H1 (cell line): ENCODE measurements around the gene ZGLP1. TPM values are rescaled to one million over a fixed set of nuclear protein-coding genes. Genes with fewer than 3 reads are reported as not detected.

Source experiments
- ASH2L ChIP-seq: fragments of 200-600, 300-600 bp; sonication (generic); IDR thresholded peaks from one replicate; pipeline ENCODE4 v1.7.1; 2017; ENCODE audit warnings: low read length
- BACH1 ChIP-seq: IDR thresholded peaks from 2 replicates; pipeline ENCODE4 v1.6.1; 2012; ENCODE audit warnings: low read length, improper control_type of control experiment
- CREB1 ChIP-seq: IDR thresholded peaks from 2 replicates; pipeline ENCODE4 v1.6.1; 2012; ENCODE audit warnings: inconsistent platforms
- CTBP2 ChIP-seq: IDR thresholded peaks from 2 replicates; pipeline ENCODE4 v1.7.0; 2011; ENCODE audit warnings: borderline replicate concordance, mild to moderate bottlenecking, moderate library complexity, mixed read lengths, low read length; ENCODE audit not compliant: insufficient read depth, insufficient read length
- FOSL1 ChIP-seq: IDR thresholded peaks from 2 replicates; pipeline ENCODE4 v1.6.1; 2011; ENCODE audit warnings: mild to moderate bottlenecking, low read depth, low read length, moderate library complexity; ENCODE audit not compliant: insufficient read depth
- GABPA ChIP-seq: IDR thresholded peaks from 2 replicates; pipeline ENCODE4 v1.6.1; 2011; ENCODE audit warnings: mild to moderate bottlenecking, low read length, moderate library complexity, borderline replicate concordance; ENCODE audit not compliant: insufficient read depth
- JUND ChIP-seq: IDR thresholded peaks from 2 replicates; pipeline ENCODE4 v1.6.1; 2011; ENCODE audit warnings: mild to moderate bottlenecking, improper control_type of control experiment, low read length
- KDM1A ChIP-seq: fragments of 200-600, 300-600 bp; sonication (generic); IDR thresholded peaks from 2 replicates; pipeline ENCODE4 v1.7.1; 2016; ENCODE audit warnings: mild to moderate bottlenecking, low read length, borderline replicate concordance
- MAFK ChIP-seq: IDR thresholded peaks from 2 replicates; pipeline ENCODE4 v1.6.1; 2012; ENCODE audit warnings: low read depth, mild to moderate bottlenecking, improper control_type of control experiment, low read length
- MAX ChIP-seq: IDR thresholded peaks from 2 replicates; pipeline ENCODE4 v1.6.1; 2012; ENCODE audit warnings: inconsistent platforms
- PHF8 ChIP-seq: fragments of 200-600 bp; sonication (generic); conservative IDR thresholded peaks from 2 replicates; pipeline ENCODE4 v1.7.1; 2012; ENCODE audit warnings: low read depth, mild to moderate bottlenecking, inconsistent platforms, low read length, moderate library complexity
- POLR2A ChIP-seq, 2 experiments: IDR thresholded peaks; 1 replicate in 1 of 2; 2 replicates in 1 of 2; pipeline ENCODE4 v1.6.1; 2011; ENCODE audit warnings: low read depth in 2 of 2, low read length in 2 of 2, mild to moderate bottlenecking in 2 of 2; ENCODE audit errors: control extremely low read depth in 1 of 2
- POLR2AphosphoS5 ChIP-seq: IDR thresholded peaks from 2 replicates; pipeline ENCODE4 v1.6.1; 2011; ENCODE audit warnings: low read depth, low read length
- SP1 ChIP-seq: IDR thresholded peaks from 2 replicates; pipeline ENCODE4 v1.6.1; 2011; ENCODE audit warnings: low read depth, low read length
- SP2 ChIP-seq: IDR thresholded peaks from 2 replicates; pipeline ENCODE4 v1.6.1; 2012; ENCODE audit warnings: mild to moderate bottlenecking, low read length, inconsistent platforms
- SRF ChIP-seq: IDR thresholded peaks from 2 replicates; pipeline ENCODE4 v1.6.1; 2011; ENCODE audit warnings: mild to moderate bottlenecking, low read depth, low read length, moderate library complexity
- YY1 ChIP-seq: IDR thresholded peaks from 2 replicates; pipeline ENCODE4 v1.6.1; 2011; ENCODE audit warnings: low read depth, mild to moderate bottlenecking, low read length
- polyA plus RNA-seq, 7 experiments: library from polyadenylated mRNA; depleted of rRNA in 3 of 7; stranded (reverse) in 5 of 7; unstranded in 2 of 7; fragments of >200 nt in 5 of 7; fragments of 200-250 nt in 2 of 7; gene quantifications; 1 replicate in 5 of 7; 2 replicates in 1 of 7; 4 replicates in 1 of 7; pipeline versions ENCODE4 v1.2.1 to v1.2.3, GENCODE V29; 2011 to 2013; ENCODE audit warnings: missing spikeins in 2 of 7, mixed read lengths in 2 of 7
- total RNA-seq: library from RNA; stranded (reverse); fragmentation: NEBNext Ultra II Directional; extraction: Animal tissue kit (Norgen Biotek cat#: 25700); gene quantifications from 2 replicates; pipeline ENCODE4 v1.2.1, GENCODE V29; 2021

ZGLP1 gene
- total and polyA plus RNA-seq, 2 of the 8 experiments (the other 6 are each of a cell fraction or from before 2014, with no cell fraction given): 4.2 to 5.1 TPM

- TF ChIP-seq FOSL1 (no peak), PHF8 (no peak), YY1 (0 out of 2 replicates have a peak, but pooled peaks have one; percentile 33), SP2 (no peak), POLR2AphosphoS5 (peak; percentile 44), CTBP2 (no peak), SP1 (0 out of 2 replicates have a peak, but pooled peaks have one; percentile 41), KDM1A (no peak), MAFK (no peak), SRF (peak; percentile 34; the same call in 1 of the 2 replicates), GABPA (no peak), CREB1 (peak; percentile 93), JUND (0 out of 2 replicates have a peak, but pooled peaks have one; percentile 22), MAX (peak; percentile 94), ASH2L (no peak), BACH1 (no peak), POLR2A (IDR thresholded peaks at IDR 0.05; ENCODE audit: control extremely low read depth in 1 of 2, low read depth in 2 of 2, low read length in 2 of 2) (no peak)
These were observed 20.3 kb downstream of the ZGLP1 start (continued) for GRCh38 chr19:10289167-10289835.
